Measurements from ENCODE around the gene RAB34.

The RAB34 gene

GRCh38 chr17:28667870-28668269 lies 49.8 kb downstream of the RAB34 start:
- no peak overlapping the region for H3K27ac ChIP-seq
- TF ChIP-seq CTCF (conservative IDR thresholded peaks at IDR 0.05) (no peak), ZFX (IDR thresholded peaks at IDR 0.05) (no peak)

- TF ChIP-seq CTCF (conservative IDR thresholded peaks at IDR 0.05) (no peak), ZFX (IDR thresholded peaks at IDR 0.05) (no peak)
- H3K27ac ChIP-seq = no peak overlapping the region
Observed at GRCh38 chr17:28665994-28666393, 51.7 kb downstream of the RAB34 start.
